K562 (cell line): ENCODE data around the gene SPTLC3.

ENCODE experiments used
- E2F4 ChIP-seq: sonication (generic); formaldehyde crosslinking; IDR thresholded peaks from 2 replicates; pipeline ENCODE4 v1.8.0; 2022; ENCODE audit warnings: mild to moderate bottlenecking, low read depth, missing genetic modification reagents
- E4F1 ChIP-seq: fragments of 250-450 bp; sonication (Bioruptor Pico); IDR thresholded peaks from 2 replicates; pipeline ENCODE4 v1.5.0; 2021; ENCODE audit warnings: mild to moderate bottlenecking, borderline replicate concordance
- MAX ChIP-seq: sonication (generic); formaldehyde crosslinking; IDR thresholded peaks from 2 replicates; pipeline ENCODE4 v1.9.0; 2022; ENCODE audit warnings: mild to moderate bottlenecking, missing genetic modification reagents
- NFYB ChIP-seq: IDR thresholded peaks from 2 replicates; pipeline ENCODE4 v1.6.1; 2011; ENCODE audit warnings: mild to moderate bottlenecking, moderate library complexity; ENCODE audit not compliant: insufficient read length; ENCODE audit errors: extremely low read depth
- SMAD1 ChIP-seq: fragments of 150-350 bp; IDR thresholded peaks from 2 replicates; pipeline ENCODE4 v1.6.1; 2014; ENCODE audit warnings: low read length, low read depth; ENCODE audit not compliant: partially characterized antibody
- SMARCB1 ChIP-seq: IDR thresholded peaks from 2 replicates; pipeline ENCODE4 v1.6.1; 2011; ENCODE audit warnings: improper control_type of control experiment, low read depth; ENCODE audit not compliant: insufficient read length
- SP2 ChIP-seq: IDR thresholded peaks from 2 replicates; pipeline ENCODE4 v1.6.1; 2011; ENCODE audit warnings: mild to moderate bottlenecking, low read depth, low read length, moderate library complexity; ENCODE audit not compliant: poor library complexity, severe bottlenecking; ENCODE audit errors: extremely low read depth
- TF ChIP-seq, protein P1 (sequence below): fragments of 250-450 bp; sonication (Bioruptor Pico); IDR thresholded peaks from 2 replicates; pipeline ENCODE4 v1.5.0; 2021
- TF ChIP-seq, protein P2 (sequence below), 3 experiments: IDR thresholded peaks in 2 of 3; conservative IDR thresholded peaks in 1 of 3; 2 replicates each; pipeline ENCODE4 v1.5.1; 2011 to 2012; ENCODE audit warnings: low read length in 3 of 3, mild to moderate bottlenecking in 3 of 3, control low read depth in 2 of 3, improper control_type of control experiment in 1 of 3, inconsistent platforms in 1 of 3, low read depth in 1 of 3, mixed read lengths in 1 of 3, moderate library complexity in 1 of 3; ENCODE audit not compliant: insufficient read depth in 2 of 3

DNA sequence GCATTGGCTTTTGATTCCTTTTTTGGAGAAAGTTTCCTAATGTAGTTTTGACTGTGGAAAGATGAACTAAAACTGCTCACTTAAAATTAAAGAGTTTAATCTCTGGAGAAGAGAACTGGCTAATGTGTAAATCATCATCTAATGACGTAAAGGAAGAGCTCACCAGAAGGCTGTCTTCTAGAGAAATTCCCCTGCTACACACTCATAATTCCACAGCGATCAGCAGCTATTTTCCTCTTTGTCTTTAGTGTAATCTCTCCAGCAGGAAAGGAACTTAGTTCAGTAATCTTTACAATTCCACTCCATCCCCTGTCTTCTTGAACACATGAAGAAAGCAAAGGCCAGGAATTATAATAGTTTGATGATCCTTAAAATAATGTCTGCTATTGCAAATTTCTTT lies 15.8 kb downstream of the SPTLC3 start:
- TF ChIP-seq SMAD1 = no peak
- TF ChIP-seq SMARCB1 = no peak
- TF ChIP-seq, protein P1, sequence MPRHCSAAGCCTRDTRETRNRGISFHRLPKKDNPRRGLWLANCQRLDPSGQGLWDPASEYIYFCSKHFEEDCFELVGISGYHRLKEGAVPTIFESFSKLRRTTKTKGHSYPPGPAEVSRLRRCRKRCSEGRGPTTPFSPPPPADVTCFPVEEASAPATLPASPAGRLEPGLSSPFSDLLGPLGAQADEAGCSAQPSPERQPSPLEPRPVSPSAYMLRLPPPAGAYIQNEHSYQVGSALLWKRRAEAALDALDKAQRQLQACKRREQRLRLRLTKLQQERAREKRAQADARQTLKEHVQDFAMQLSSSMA (CRISPR knock-in tag) = no peak
- TF ChIP-seq E4F1 (CRISPR knock-in tag) = no peak
- TF ChIP-seq, protein P2, sequence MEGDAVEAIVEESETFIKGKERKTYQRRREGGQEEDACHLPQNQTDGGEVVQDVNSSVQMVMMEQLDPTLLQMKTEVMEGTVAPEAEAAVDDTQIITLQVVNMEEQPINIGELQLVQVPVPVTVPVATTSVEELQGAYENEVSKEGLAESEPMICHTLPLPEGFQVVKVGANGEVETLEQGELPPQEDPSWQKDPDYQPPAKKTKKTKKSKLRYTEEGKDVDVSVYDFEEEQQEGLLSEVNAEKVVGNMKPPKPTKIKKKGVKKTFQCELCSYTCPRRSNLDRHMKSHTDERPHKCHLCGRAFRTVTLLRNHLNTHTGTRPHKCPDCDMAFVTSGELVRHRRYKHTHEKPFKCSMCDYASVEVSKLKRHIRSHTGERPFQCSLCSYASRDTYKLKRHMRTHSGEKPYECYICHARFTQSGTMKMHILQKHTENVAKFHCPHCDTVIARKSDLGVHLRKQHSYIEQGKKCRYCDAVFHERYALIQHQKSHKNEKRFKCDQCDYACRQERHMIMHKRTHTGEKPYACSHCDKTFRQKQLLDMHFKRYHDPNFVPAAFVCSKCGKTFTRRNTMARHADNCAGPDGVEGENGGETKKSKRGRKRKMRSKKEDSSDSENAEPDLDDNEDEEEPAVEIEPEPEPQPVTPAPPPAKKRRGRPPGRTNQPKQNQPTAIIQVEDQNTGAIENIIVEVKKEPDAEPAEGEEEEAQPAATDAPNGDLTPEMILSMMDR (IDR thresholded peaks at IDR 0.05 in 2 of 3, conservative IDR thresholded peaks at IDR 0.05 in 1 of 3; ENCODE audit: insufficient read depth in 2 of 3, low read depth in 1 of 3, low read length in 3 of 3) = no peak
- TF ChIP-seq MAX (CRISPR knock-in tag) = no peak
- no peak for TF ChIP-seq NFYB
- no peak for TF ChIP-seq SP2
- TF ChIP-seq E2F4 (CRISPR knock-in tag) = no peak
